ENCODE results near the gene SATB2. TPM values are rescaled to one million over a fixed set of nuclear protein-coding genes. Genes with fewer than 3 reads are reported as not detected.

SATB2 gene
- total RNA-seq, 1 donor from 2014 or later = 0.67 TPM

- H3K9me3 Mint-ChIP-seq = no peaks in the 10 kb centered on the region
Measured at GRCh38 chr2:199443589-199444130, 14.1 kb downstream of the SATB2 start.

GRCh38 chr2:199442173-199442572 is 15.6 kb downstream of the SATB2 start:
- DNase-seq (no peak), ATAC-seq (ENCODE audit: low read depth) (no peak)
- Mint-ChIP-seq H3K4me3 (no peak overlapping the region), H3K27me3 (peaks cover 15% of the 10 kb centered on the region), H3K36me3 (ENCODE audit: low read depth) (no peaks in the 10 kb centered on the region), H3K4me1 (no peaks in the 10 kb centered on the region), H3K9me3 (no peaks in the 10 kb centered on the region), H3K27ac (no peak overlapping the region)
- intact Hi-C loops (cut with micrococcal nuclease) = no loop called here
- POLR2A ChIA-PET = no interaction called here
- TF ChIP-seq CTCF (IDR thresholded peaks at IDR 0.05) = no peak
- CTCF ChIA-PET = no interaction called here

More at GRCh38 chr2:199443589-199444130, 14.1 kb downstream of the SATB2 start:
- intact Hi-C loops (cut with micrococcal nuclease) = no loop called here
- Mint-ChIP-seq H3K27ac (no peak overlapping the region), H3K4me1 (no peaks in the 10 kb centered on the region), H3K27me3 (peaks cover 21% of the 10 kb centered on the region), H3K4me3 (no peak overlapping the region), H3K36me3 (ENCODE audit: low read depth) (no peaks in the 10 kb centered on the region)
- ChIA-PET POLR2A (no interaction called here), CTCF (no interaction called here)
- no peak for TF ChIP-seq CTCF (IDR thresholded peaks at IDR 0.05)
- ATAC-seq (ENCODE audit: low read depth) = no peak
- no peak for DNase-seq

- Mint-ChIP-seq H3K36me3 (ENCODE audit: low read depth) (no peaks in the 10 kb centered on the region), H3K27ac (no peak overlapping the region), H3K4me1 (no peaks in the 10 kb centered on the region), H3K9me3 (no peaks in the 10 kb centered on the region), H3K27me3 (peaks cover 11% of the 10 kb centered on the region), H3K4me3 (no peak overlapping the region)
- ChIA-PET POLR2A (no interaction called here), CTCF (no interaction called here)
- intact Hi-C loops (cut with micrococcal nuclease) = no loop called here
- DNase-seq (no peak), ATAC-seq (ENCODE audit: low read depth) (no peak)
- no peak for TF ChIP-seq CTCF (IDR thresholded peaks at IDR 0.05)
Measured at GRCh38 chr2:199441759-199442158, 16.0 kb downstream of the SATB2 start.

GRCh38 chr2:199440118-199440517 is 17.6 kb downstream of the SATB2 start:
- H3K36me3 Mint-ChIP-seq (ENCODE audit: low read depth) = no peaks in the 10 kb centered on the region
- ChIA-PET CTCF (no interaction called here), POLR2A (no interaction called here)
- no peak overlapping the region for H3K4me3 Mint-ChIP-seq
- ATAC-seq (ENCODE audit: low read depth) (no peak), DNase-seq (no peak)
- H3K27me3 Mint-ChIP-seq = peaks cover 11% of the 10 kb centered on the region
- H3K4me1 Mint-ChIP-seq = no peaks in the 10 kb centered on the region
- intact Hi-C loops (cut with micrococcal nuclease) = no loop called here
- no peak for TF ChIP-seq CTCF (IDR thresholded peaks at IDR 0.05)
- no peaks in the 10 kb centered on the region for H3K9me3 Mint-ChIP-seq
- H3K27ac Mint-ChIP-seq = no peak overlapping the region

GRCh38 chr2:199439542-199439941 is 18.2 kb downstream of the SATB2 start:
- no peak for TF ChIP-seq CTCF (IDR thresholded peaks at IDR 0.05)
- H3K36me3 Mint-ChIP-seq (ENCODE audit: low read depth) = no peaks in the 10 kb centered on the region
- no peak overlapping the region for H3K4me3 Mint-ChIP-seq
- intact Hi-C loops (cut with micrococcal nuclease) = no loop called here
- ChIA-PET POLR2A (no interaction called here), CTCF (no interaction called here)
- no peaks in the 10 kb centered on the region for H3K4me1 Mint-ChIP-seq
- H3K9me3 Mint-ChIP-seq = no peaks in the 10 kb centered on the region
- ATAC-seq (ENCODE audit: low read depth) (no peak), DNase-seq (no peak)
- no peak overlapping the region for H3K27ac Mint-ChIP-seq
- H3K27me3 Mint-ChIP-seq = peaks cover 11% of the 10 kb centered on the region
